GM19099 (cell line): ENCODE results near the gene KCTD19.

Experiments used
- POLR2A ChIP-seq: IDR thresholded peaks from 3 replicates; pipeline ENCODE4 v1.6.1; 2011; ENCODE audit warnings: low read depth; ENCODE audit not compliant: insufficient read length; ENCODE audit errors: extremely low read depth

KCTD19 gene

DNA sequence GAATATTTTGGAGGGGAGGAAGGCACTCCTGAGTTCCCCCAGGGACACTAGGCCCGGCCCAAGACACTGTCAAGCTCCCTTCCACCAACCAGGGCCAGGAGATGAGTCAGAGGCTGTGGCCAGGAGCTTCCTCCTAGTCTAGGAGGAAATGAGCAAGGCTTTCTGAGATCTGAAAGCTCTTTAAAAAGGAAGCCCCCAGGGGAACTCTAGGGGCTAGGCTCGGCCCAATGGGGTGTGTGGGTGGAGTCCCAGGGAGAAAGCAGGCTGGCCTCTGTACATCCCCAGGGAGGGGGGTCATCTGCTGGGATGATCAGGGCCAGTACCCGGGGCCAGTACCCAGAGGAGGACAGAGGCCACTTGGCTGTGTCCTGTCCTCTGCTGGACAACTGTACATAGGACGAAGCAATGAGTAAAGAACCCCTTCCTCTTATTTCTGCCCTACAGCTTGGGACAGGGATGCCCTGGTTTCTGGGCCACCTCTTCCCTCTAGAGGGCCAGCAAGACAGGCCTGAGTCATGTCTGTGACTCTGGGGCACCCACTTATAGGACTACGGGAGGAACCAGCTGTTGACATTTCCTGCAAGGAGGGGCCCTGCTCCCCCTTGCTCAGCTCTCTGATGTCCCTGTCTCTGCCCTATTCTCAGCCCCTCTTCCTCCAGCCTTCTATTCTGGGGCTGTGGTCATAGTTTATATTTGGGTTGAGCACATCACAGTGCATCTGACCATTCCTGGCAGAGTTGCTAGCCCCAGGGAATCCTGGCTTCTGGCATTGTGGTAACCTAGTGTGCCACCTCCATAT, 82.0 kb downstream of the KCTD19 start:
- TF ChIP-seq POLR2A: peak; percentile 74

GRCh38 chr16:67243481-67243880, 83.1 kb downstream of the KCTD19 start:
- TF ChIP-seq POLR2A: no peak

DNA sequence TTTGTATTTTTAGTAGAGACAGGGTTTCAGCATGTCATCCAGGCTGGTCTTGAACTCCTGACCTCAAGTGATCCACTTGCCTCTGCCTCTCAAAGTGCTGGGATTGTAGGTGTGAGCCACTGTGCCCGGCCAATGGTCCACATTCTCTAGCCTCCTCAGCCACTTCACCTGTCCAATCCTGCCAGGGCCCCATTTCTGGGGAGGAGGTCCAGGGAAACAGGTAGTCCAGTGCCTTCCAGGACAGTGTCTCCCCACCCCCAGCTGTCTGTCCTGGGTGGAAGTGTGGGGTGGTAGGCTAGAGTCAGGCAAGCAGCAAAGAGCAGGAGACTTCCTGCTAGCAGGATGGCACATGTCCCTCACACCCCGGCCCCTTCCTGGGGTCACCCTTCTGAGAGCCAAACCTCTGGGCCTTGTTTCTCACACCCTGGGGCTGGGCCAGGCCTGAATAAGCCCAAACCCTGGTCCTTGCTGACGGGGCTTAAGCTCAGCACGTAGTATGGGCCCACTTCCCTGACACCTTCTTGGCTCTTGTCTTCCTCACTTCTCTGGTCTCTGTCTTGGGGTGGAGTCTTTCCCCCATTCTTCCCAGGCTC, 84.3 kb downstream of the KCTD19 start:
- TF ChIP-seq POLR2A: no peak

GRCh38 chr16:67241008-67241900, 85.3 kb downstream of the KCTD19 start:
- TF ChIP-seq POLR2A: no peak

DNA sequence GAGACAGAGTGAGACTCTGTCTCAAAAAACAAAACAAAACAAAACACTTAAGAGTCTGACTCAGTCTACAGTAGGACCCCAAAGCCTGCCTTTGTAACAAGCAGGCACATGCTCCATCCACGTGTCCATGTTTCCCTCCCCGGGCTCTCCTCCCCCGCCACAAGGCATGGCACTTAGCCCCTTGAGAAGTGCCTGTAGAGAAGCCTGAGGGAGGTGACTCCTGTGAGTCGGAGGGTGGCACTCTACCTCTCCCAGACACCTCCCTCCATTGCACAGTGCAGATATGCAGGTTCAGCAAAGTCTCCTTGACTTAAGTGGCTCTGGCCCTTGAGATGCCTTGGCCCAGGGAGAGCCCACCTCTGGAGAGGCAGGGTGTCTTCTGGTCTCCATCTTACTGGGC, 86.0 kb downstream of the KCTD19 start:
- no peak for TF ChIP-seq POLR2A
